Ramos (cell line): ENCODE results near the gene FAM168A.

Source experiments
- in situ Hi-C: fragments of 300-500 bp; cut with MboI; formaldehyde crosslinking; loops from one replicate; pipeline ENCODE4 v1.14.3; 2022; ENCODE audit warnings: low sequenced_read_pairs; ENCODE audit not compliant: unreplicated experiment

Gene FAM168A

DNA sequence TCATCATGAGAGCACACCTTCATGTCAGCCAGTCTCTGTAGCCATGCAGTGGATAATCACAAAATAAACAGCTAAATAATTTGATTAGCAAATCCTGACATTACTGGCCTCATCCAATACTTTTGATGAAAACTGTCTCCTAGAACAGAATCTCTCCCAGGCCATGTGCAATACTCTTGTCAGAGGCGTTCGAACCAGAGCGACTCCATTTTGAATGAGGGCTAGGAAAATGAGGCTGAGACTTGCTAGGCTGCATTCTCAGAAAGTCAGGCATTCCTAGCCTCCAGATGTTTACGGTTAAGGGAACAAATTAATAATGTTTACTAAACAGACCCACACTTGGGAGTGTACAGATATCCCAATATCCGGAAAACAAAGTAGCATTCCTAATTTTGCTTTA is 69.9 kb downstream of the FAM168A start:
- in situ Hi-C loops, result no loop called here

DNA sequence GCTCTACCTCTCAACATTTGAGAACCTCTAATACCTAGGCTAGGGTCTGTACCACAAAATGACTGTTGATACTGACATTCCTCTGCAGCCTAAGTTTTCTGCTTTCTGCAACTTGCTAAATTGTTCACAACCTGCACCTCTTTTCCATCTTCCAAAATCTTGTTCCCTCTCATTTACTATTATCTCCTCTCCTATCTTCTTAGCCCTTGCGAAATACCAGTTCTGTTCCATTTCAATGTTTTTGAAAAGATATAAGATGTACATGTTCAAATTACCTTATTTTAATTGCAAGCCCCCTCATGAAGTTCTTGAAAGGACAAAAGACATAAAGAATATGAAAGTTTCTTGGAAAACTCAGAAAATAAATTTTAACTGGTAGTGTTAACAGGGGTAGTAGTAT is 72.3 kb downstream of the FAM168A start:
- in situ Hi-C loops, result no loop called here

DNA sequence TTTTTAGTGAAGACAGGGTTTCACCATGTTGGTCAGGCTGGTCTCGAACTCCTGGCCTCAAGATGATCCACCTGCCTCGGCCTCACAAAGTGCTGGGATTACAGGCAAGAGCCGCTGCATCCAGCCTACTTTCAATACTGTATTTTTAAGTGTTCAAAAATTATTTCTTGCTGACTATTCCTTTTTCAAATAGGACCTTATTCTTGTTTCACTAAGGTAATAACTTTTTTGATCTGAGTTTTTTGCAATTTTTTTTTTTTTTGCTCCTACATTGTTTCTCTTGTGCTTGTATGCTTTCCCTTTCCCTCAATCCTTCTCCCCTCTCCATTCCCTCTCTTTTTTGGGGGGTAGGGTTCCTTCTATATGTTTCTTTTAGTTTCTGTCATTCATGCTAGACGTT is 73.1 kb downstream of the FAM168A start:
- in situ Hi-C loops, result no loop called here

DNA sequence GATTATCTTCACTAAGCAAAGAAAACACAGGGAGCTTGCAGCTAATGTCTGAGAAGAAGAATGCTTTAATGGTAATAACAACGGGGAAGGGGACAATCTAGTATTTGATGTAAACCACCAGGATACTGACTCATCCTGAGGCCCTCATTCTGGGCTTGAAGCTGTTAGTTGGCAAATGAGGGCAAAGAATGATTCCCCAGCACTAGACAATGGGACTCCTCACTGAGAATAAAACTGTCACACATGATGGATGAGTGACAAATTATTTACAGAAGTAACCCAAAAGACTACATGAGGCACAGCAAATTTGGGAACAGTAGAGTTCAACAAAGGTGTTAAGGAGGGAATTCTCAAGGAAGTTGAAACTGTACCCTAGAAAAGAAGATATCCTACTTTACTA is 76.3 kb downstream of the FAM168A start:
- in situ Hi-C loops, result no loop called here

DNA sequence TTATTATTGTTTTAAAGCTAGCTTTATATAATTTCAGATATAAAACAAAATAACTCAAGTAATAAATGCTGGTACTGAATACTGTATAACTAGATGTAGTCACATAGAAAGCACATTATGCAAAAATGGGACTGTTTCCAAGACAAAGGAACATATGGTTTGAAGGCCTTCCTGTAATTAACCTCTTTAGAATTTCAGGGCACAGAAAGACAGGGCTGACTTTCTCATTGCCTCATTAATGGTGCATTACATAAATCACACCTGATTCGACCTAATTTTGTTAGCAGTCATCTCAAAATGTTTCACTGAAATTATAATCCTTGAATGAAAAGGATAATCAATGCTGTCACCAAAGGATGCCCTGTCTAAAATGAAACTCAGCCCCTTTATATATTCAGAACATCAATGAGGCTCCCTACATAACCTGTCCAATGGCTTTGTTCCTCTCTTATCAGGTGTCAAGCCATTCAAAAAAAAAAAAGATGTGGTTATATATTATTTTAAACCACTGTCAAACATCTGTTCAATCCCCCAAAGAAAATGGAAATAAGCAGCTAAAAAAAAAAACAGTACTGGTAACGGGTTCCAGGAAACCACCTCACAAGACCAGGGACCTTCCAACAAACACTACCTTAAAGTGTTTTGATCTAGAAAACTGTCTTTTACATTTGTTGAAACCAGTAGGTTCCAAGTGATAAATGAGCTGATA is 77.4 kb downstream of the FAM168A start:
- in situ Hi-C loops, result no loop called here

DNA sequence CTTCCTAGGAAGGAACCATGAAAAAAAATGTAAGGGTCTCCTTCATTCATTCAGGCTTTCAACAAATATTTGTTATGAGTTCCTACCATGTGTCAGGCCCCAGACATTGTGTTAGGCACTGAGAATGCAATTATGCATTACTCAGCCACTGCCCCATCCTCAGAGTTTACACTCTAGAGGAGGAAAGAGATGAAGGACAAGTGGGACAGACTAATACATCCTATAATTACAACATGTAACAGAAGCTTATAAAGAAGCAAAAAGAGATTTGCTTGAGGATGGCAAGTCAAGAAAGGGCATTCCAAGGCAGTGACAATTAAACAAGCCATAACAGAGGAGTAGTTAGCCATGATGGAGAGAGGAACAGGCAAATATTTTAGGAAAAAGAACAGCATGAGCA is 78.6 kb downstream of the FAM168A start:
- in situ Hi-C loops, result no loop called here

DNA sequence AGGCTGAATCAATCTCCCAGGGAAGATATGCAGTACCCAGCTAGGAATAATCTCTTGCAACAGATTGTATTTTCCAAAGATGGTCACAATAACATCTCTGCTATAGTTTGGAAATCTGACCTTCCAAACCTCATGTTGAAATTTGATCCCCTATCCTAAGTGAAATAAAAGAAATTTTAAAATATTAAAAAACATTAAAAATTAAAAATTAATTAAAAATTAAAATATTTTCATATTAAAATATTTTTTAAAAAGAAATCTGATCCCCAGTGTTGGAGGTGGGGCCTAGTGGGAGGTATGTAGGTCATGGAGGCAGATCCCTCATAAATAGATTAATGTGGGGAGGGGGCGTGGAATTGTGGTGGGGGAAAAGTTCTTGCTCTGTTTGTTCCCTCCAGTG is 79.7 kb downstream of the FAM168A start:
- in situ Hi-C loops, result no loop called here

DNA sequence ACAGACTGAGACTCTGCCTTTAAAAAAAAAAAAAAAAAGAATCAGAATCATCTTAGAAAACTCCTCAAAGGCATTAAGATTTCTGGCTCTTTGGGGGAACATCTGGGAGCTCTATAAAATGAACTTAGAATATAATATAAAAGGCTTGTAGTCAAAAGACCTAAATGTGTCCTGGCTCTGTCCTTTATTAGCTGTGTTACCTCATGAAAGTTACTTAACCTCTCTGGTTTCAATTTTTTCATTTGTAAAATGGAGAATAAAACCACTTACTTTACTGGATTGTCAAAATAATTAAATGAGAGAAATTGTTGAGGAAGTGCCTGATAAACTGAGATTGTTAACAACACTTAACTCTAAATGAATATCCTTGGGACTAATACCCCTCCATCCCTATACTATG is 81.8 kb downstream of the FAM168A start:
- in situ Hi-C loops, result no loop called here

DNA sequence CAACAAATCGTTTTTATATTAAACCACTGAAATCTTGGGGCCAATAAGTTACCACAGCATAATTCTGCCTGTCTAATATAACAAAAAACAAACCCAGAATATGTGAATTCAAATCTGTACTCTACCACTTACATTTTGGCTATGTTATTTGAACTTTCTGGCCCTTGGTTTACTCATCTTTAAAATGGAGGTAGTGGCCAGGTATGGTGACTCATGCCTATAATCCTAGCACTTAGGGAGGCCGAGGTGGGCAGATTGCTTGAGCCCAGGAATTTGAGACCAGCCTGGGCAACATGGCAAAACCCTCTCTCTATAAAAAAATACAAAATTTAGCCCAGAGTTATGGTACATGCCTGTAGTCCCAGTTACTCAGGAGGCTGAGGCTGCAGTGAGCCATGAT is 84.2 kb downstream of the FAM168A start:
- in situ Hi-C loops, result no loop called here

DNA sequence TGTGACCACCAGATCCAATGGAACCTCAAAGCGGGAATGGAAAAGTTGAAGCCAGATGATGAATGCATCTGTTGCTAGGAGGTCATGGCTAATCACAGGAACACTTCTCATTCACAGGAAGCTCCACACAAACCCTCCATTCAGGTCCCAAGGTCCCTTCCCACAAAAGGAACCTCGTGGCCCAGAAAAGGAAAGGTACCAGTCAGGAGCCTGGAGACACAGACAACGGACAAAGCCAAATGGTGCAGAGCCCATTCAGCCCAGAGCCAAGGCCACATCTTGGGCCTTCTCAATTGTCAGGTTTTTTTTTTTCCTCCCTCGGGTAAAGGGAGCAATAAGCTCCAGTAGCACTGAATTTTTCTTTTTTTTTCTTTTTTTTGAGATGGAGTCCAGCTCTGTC is 87.0 kb downstream of the FAM168A start:
- in situ Hi-C loops, result no loop called here

DNA sequence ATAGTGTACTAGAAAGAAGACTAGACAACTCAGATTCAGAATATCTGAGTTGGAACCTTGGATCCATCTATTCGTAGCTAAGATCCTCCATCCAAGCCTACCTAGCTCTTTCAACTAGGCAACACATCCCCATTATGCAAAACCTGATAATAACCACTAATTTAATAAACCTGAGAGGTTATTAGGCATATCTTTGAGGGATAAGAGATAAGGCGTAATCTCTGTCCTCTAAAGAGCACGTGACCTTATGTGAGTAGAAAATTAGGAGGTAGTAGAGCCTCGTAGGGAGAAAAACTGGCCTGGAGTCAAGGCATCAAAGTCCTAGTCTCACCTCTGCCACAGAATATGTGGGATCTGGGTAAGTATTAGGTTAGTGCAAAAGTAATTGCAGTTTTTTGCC is 87.8 kb downstream of the FAM168A start:
- in situ Hi-C loops, result no loop called here

DNA sequence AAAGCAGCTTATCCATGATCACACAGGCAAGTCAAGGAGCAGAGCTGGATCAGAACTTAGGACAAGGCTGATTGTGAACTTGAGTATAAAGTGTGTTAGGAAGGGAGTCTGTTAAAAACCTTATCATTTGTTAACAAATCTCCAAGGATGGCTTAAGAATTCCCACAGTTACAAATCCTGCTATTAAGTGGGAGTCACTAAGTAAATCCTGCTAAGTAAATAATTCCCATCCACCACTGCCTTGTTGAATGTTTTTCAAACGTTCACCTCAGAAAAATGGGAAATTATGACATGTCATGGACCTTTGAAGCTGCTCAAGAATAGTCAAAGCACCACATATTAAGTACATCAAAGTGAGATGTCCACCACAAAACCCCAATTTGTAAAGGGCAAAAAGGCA is 88.7 kb downstream of the FAM168A start:
- in situ Hi-C loops, result no loop called here

DNA sequence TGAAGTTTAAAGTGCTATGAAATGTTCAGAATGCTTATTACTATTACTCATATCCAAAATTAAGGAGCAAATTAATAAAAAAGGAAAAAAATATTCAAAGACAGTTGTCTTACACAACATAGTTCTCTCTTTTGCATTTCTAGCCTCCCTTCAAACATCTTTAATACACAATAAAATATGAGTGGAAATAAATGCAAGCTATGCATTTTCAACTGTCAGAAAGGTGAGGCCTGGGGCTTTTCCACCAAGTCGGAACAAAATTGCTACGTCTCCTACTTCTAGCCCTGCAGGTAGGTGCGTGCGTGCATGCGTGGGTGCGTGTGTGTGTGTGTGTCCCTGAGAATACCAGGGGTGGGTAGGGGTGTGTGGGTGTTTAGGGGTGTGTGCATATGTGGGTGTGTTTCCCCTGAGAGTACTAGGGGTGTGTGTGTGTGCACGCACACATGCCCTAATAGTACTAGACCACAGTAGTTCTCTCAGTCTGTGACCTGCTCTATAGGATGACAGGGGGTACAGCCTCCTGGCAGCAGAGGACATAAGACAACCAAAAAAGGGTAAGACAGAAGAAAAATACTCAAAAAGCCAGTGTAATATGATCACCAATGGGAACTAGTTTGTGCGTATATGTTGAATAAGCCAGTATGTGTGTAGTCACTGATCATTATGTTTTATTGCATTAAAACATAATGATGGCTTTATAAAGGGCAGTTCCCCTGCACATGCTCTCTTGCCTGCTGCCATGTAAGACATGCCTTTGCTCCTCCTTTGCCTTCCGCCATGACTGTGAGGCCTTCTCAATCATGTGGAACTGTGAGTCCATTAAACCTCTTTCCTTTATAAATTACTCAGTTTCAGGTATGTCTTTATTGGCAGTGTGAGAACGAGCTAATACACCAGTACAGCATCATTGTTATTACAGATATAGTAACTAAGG is 89.4 kb downstream of the FAM168A start:
- in situ Hi-C loops, result no loop called here

DNA sequence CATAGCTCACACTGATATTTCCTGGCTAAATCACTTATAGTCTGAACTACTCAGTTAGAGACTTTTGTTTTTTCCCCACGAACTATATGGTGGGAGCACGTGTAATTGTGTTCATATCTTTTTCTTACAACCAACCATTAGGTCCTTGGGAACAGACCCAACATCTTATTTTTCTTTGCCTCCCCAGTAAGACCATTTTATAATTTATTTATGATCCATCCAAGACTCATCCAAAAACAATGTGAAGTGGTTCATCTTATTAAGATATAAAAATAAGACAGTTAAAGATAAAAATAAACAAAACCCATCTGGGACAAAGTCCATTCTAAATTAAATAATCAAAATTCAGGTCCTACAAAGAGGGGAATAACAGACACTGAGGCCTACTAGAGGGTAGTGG is 90.8 kb downstream of the FAM168A start:
- in situ Hi-C loops, result no loop called here

DNA sequence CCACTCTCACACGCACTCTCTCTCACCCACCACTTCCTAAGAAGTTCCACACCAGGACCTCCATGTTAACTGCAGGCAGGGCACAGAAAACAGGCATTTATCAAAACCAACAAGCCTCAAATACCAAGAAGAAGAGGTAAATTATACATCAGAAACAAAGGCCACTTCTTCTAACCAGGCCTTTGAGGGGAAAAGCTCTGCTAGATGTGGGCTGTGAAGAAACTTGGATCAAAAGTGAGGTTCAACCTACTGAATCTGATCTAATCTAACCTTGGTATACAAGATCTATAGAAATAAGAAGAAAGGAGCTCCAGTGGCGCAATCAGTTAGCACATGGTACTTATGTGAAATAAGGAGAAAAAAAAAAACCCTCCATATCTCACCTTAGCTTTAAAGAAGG is 91.9 kb downstream of the FAM168A start:
- in situ Hi-C loops, result no loop called here

DNA sequence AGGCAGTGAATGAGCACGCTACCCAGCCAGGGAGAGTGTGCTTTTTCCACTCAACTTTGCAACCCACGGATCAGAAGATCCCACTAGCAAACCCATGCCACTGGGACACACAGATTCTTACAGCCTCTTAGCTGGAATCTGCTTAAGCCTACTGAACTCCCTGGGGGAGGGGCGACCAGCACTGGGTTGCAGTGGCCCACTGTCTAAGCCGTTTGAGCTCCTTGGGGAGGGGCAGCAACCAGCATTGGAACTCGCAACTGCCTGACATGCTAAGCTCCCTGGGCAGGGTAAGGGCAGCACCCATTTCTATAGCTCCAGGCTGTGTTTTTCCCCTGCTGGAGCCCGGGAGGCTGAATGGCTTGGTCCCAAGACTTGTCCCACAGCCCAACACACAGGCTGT is 99.6 kb downstream of the FAM168A start:
- in situ Hi-C loops, result no loop called here

DNA sequence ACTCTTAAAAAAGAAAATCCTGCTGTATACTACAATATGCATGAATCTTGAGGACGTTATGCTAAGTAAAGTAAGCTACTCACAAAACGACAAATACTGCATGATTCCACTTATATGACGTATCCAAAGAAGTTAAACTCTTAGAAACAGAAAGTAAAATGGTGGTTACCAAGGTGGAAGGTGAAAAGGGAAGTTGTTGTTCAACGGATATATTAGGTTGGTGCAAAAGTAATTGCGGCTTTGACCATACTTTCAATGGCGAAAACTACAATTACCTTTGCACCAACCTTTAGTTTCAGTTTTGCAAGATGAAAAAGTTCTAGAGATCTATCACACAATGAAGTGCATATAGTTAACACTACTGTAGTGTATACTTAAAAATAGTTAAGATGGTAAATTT is 101.8 kb downstream of the FAM168A start:
- in situ Hi-C loops, result no loop called here

DNA sequence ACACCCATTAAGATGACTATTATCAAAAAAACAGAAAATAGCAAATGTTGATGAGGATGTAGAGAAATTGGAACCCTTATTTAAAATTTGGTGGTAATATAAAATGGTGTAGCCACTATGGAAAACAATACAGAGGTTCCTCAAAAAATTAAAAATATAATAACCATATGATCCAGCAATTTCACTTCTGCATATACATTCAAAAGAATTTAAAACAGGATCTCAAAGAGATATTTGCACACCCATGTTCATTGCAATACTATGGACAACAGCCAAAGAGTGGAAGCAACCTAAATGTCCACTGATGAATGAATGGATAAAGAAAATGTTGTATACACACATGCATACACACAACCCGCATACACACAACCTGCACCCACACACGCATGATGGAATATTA is 102.2 kb downstream of the FAM168A start:
- in situ Hi-C loops, result no loop called here

DNA sequence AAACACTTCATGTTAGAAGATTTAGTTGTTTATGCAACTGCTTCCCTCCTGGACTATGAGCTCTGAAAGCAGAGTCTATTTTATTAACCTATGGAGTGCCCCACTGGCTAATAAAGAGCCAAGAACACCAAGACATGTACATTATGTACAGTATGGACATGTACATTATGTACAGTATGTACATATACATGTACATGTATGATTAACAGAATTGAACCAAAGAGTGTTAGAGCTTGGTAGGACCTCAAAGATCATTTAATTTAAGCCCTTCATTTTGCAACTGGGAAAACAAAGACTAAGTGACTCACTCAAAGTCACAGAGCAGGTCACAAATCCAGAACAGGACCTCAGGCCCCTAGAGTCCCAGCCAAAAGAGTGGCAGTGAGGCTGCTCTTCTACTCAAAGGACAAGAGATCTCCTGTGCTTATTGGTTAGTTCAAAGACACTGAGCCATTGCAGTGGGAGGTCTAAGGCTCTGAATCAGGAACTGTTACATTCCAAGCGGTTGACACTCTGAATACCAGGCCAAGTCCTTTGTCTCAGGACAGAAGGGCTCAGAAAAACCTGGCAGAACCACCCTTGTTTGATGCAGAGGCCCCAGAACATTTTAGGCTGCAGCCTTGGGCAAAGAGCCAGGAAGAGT is 103.8 kb downstream of the FAM168A start:
- in situ Hi-C loops, result no loop called here

DNA sequence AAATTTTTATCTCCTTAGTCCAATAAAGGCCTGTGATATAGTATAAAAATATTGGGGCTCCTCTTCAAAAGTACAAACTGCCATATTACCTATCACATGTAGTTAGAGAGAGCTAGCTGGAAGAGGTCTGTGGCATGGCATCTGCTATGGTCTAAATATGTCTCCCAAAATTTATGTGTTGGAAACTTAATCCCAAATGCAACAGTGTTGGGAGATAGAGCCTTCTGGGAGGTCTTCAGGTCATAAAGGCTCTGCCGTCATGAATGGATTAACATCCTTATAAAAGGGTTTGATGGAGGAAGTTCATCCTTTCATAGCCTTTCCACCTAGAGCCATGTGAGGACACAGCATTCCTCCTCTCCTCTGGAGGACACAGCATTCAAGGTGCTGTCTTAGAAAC is 116.3 kb downstream of the FAM168A start:
- in situ Hi-C loops, result no loop called here

DNA sequence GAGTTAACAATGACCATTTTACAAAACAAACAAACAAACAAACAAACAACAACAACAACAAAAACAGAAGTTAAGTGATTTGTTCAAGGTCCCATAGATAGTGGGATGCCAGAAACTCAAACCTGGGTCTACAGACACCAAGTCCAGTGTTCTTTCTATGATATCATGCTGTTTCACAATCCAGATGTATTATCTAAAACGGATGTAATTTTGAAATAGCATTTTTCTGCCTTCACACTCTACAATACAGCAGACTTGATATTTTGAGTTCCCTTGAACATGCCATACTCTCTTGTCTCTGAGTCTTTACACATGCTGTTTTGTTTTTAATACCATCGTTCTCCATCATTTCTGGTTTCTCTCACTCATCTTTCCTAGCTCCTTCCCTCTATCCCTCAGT is 117.2 kb downstream of the FAM168A start:
- in situ Hi-C loops, result no loop called here
